ENCODE measurements around the gene TMEM60.
"Not testable (repeated sequence)": the region's sequence is repeated elsewhere in the genome, so short reads cannot be mapped to it uniquely, and the experiment has no call there.

Gene TMEM60

GRCh38 chr7:77798394-77799077, at the start of gene TMEM60, which contains the start of gene PHTF2:
TSS of gene TMEM60 (minus strand) at chr7:77798434. CDS start at chr7:77794373, 4,061 bp downstream.
TSS of gene PHTF2 (plus strand) at chr7:77798773.
- Mint-ChIP-seq H3K4me1 (ENCODE audit: low read depth) (peaks cover 66% of the 10 kb centered on the region), H3K27me3 (ENCODE audit: low read depth) (no peaks in the 10 kb centered on the region), H3K36me3 (ENCODE audit: low read depth) (peaks cover 59% of the 10 kb centered on the region), H3K27ac (peak within 1 kb of the TSS; percentile 96), H3K9me3 (peaks cover 3% of the 10 kb centered on the region), H3K4me3 (peak within 1 kb of the TSS; percentile 98)
- peak; percentile 93 for DNase-seq (ENCODE audit: low spot score)

GRCh38 chr7:77846317-77847092, 48.3 kb upstream of the TMEM60 start:
- Mint-ChIP-seq H3K27me3 (ENCODE audit: low read depth) (no peaks in the 10 kb centered on the region), H3K4me3 (no peak overlapping the region), H3K4me1 (ENCODE audit: low read depth) (peaks cover 19% of the 10 kb centered on the region), H3K9me3 (no peaks in the 10 kb centered on the region), H3K36me3 (ENCODE audit: low read depth) (peaks cover 55% of the 10 kb centered on the region), H3K27ac (no peak overlapping the region)
- DNase-seq (ENCODE audit: low spot score) = no peak

- H3K27ac Mint-ChIP-seq = no peak overlapping the region
- DNase-seq (ENCODE audit: low spot score) = no peak
- peaks cover 39% of the 10 kb centered on the region for H3K36me3 Mint-ChIP-seq (ENCODE audit: low read depth)
- H3K4me1 Mint-ChIP-seq (ENCODE audit: low read depth) = peaks cover 14% of the 10 kb centered on the region
- H3K27me3 Mint-ChIP-seq (ENCODE audit: low read depth) = no peaks in the 10 kb centered on the region
- no peaks in the 10 kb centered on the region for H3K9me3 Mint-ChIP-seq
- H3K4me3 Mint-ChIP-seq = no peak overlapping the region
Measured at GRCh38 chr7:77843194-77843593, 45.0 kb upstream of the TMEM60 start.

- peaks cover 23% of the 10 kb centered on the region for H3K36me3 Mint-ChIP-seq (ENCODE audit: low read depth)
- no peaks in the 10 kb centered on the region for H3K9me3 Mint-ChIP-seq
- no peak overlapping the region for H3K4me3 Mint-ChIP-seq
- no peaks in the 10 kb centered on the region for H3K27me3 Mint-ChIP-seq (ENCODE audit: low read depth)
- no peak for DNase-seq (ENCODE audit: low spot score)
- no peak overlapping the region for H3K27ac Mint-ChIP-seq
- H3K4me1 Mint-ChIP-seq (ENCODE audit: low read depth) = peaks cover 16% of the 10 kb centered on the region
Measured at GRCh38 chr7:77839919-77840318, 41.7 kb upstream of the TMEM60 start.

- H3K4me1 Mint-ChIP-seq (ENCODE audit: low read depth) = peaks cover 22% of the 10 kb centered on the region
- no peaks in the 10 kb centered on the region for H3K27me3 Mint-ChIP-seq (ENCODE audit: low read depth)
- no peak overlapping the region for H3K4me3 Mint-ChIP-seq
- no peak overlapping the region for H3K27ac Mint-ChIP-seq
- H3K36me3 Mint-ChIP-seq (ENCODE audit: low read depth) = peaks cover 23% of the 10 kb centered on the region
- no peaks in the 10 kb centered on the region for H3K9me3 Mint-ChIP-seq
- DNase-seq (ENCODE audit: low spot score) = no peak
Measured at GRCh38 chr7:77838929-77839491, 40.8 kb upstream of the TMEM60 start.

DNA sequence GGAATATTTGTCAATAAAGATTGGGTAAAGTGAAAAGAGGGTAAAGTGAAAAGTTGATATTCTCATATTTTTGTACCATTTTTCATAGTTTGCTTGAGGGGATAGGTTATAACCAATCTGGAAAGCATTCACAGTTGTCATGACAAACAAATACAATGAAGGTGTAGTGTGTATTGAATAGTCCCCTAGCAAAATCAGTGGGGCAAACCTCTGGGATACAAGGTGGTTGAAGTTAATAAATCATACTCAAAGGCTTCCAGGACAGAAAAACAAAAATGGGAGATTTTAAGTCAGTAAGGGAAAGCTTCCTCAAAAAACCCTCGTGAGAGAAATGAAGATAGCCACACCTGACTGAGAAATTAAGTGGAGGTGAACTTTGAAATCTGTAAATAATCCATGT, 39.7 kb upstream of the TMEM60 start:
- DNase-seq (ENCODE audit: low spot score) = no peak
- H3K9me3 Mint-ChIP-seq = no peaks in the 10 kb centered on the region
- no peak overlapping the region for H3K27ac Mint-ChIP-seq
- H3K36me3 Mint-ChIP-seq (ENCODE audit: low read depth) = peaks cover 20% of the 10 kb centered on the region
- peaks cover 23% of the 10 kb centered on the region for H3K4me1 Mint-ChIP-seq (ENCODE audit: low read depth)
- no peak overlapping the region for H3K4me3 Mint-ChIP-seq
- no peaks in the 10 kb centered on the region for H3K27me3 Mint-ChIP-seq (ENCODE audit: low read depth)

DNA sequence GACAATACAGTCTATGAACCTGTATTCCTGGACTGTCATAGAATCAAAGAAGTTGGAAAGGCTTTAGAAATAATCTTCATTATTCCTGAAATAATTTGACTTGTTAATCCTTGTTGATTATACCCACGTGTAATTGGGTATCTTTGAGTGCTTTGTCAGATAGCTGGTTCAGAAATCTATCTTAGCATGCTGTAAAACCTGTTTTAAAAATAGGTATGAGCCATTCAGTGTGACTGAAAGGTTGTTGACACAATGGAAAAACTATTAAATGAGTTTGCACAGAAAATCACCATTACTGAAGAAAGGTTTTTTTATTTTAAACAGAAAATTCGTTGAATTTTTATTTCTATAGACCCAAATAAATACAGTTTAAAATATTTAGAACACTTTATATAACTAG, 39.0 kb upstream of the TMEM60 start:
- no peak overlapping the region for H3K4me3 Mint-ChIP-seq

GRCh38 chr7:77836425-77836824, 38.2 kb upstream of the TMEM60 start:
- DNase-seq (ENCODE audit: low spot score); H3K27me3 Mint-ChIP-seq (ENCODE audit: low read depth); H3K9me3 Mint-ChIP-seq; H3K27ac Mint-ChIP-seq; H3K4me3 Mint-ChIP-seq: not testable (repeated sequence)
- Mint-ChIP-seq H3K36me3 (ENCODE audit: low read depth) (peaks cover 20% of the 10 kb centered on the region), H3K4me1 (ENCODE audit: low read depth) (peaks cover 32% of the 10 kb centered on the region)

More for the DNA sequence above, 39.0 kb upstream of the TMEM60 start:
- H3K27ac Mint-ChIP-seq = no peak overlapping the region
- DNase-seq (ENCODE audit: low spot score) = no peak
- peaks cover 24% of the 10 kb centered on the region for H3K4me1 Mint-ChIP-seq (ENCODE audit: low read depth)
- no peaks in the 10 kb centered on the region for H3K9me3 Mint-ChIP-seq
- no peaks in the 10 kb centered on the region for H3K27me3 Mint-ChIP-seq (ENCODE audit: low read depth)
- H3K36me3 Mint-ChIP-seq (ENCODE audit: low read depth) = peaks cover 21% of the 10 kb centered on the region

GRCh38 chr7:77833136-77833535, 34.9 kb upstream of the TMEM60 start:
- H3K36me3 Mint-ChIP-seq (ENCODE audit: low read depth) = peaks cover 26% of the 10 kb centered on the region
- H3K27ac Mint-ChIP-seq = peak overlapping the region; percentile 18
- peaks cover 43% of the 10 kb centered on the region for H3K4me1 Mint-ChIP-seq (ENCODE audit: low read depth)
- no peaks in the 10 kb centered on the region for H3K9me3 Mint-ChIP-seq
- DNase-seq (ENCODE audit: low spot score) = no peak
- H3K27me3 Mint-ChIP-seq (ENCODE audit: low read depth) = no peaks in the 10 kb centered on the region
- no peak overlapping the region for H3K4me3 Mint-ChIP-seq

- DNase-seq (ENCODE audit: low spot score) = no peak
- no peaks in the 10 kb centered on the region for H3K27me3 Mint-ChIP-seq (ENCODE audit: low read depth)
- H3K9me3 Mint-ChIP-seq = no peaks in the 10 kb centered on the region
- no peak overlapping the region for H3K4me3 Mint-ChIP-seq
- peaks cover 45% of the 10 kb centered on the region for H3K4me1 Mint-ChIP-seq (ENCODE audit: low read depth)
- H3K36me3 Mint-ChIP-seq (ENCODE audit: low read depth) = peaks cover 27% of the 10 kb centered on the region
- H3K27ac Mint-ChIP-seq = no peak overlapping the region
Measured at GRCh38 chr7:77831953-77832352, 33.7 kb upstream of the TMEM60 start.

GRCh38 chr7:77831481-77831880, 33.2 kb upstream of the TMEM60 start:
- Mint-ChIP-seq H3K27me3 (ENCODE audit: low read depth) (no peaks in the 10 kb centered on the region), H3K4me3 (no peak overlapping the region)

GRCh38 chr7:77830649-77831355, 32.6 kb upstream of the TMEM60 start:
- Mint-ChIP-seq H3K4me1 (ENCODE audit: low read depth) (peaks cover 53% of the 10 kb centered on the region), H3K27ac (peak overlapping the region; percentile 67), H3K9me3 (peaks cover 8% of the 10 kb centered on the region), H3K36me3 (ENCODE audit: low read depth) (peaks cover 30% of the 10 kb centered on the region), H3K4me3 (no peak overlapping the region), H3K27me3 (ENCODE audit: low read depth) (no peaks in the 10 kb centered on the region)
- no peak for DNase-seq (ENCODE audit: low spot score)

More at GRCh38 chr7:77831481-77831880, 33.2 kb upstream of the TMEM60 start:
- peaks cover 2% of the 10 kb centered on the region for H3K9me3 Mint-ChIP-seq
- peak overlapping the region; percentile 67 for H3K27ac Mint-ChIP-seq
- peaks cover 50% of the 10 kb centered on the region for H3K4me1 Mint-ChIP-seq (ENCODE audit: low read depth)
- DNase-seq (ENCODE audit: low spot score) = peak; percentile 30
- H3K36me3 Mint-ChIP-seq (ENCODE audit: low read depth) = peaks cover 31% of the 10 kb centered on the region

- Mint-ChIP-seq H3K27me3 (ENCODE audit: low read depth) (no peaks in the 10 kb centered on the region), H3K4me3 (no peak overlapping the region), H3K9me3 (peaks cover 31% of the 10 kb centered on the region), H3K36me3 (ENCODE audit: low read depth) (peaks cover 46% of the 10 kb centered on the region), H3K27ac (no peak overlapping the region), H3K4me1 (ENCODE audit: low read depth) (peaks cover 48% of the 10 kb centered on the region)
- no peak for DNase-seq (ENCODE audit: low spot score)
Measured at GRCh38 chr7:77827999-77828398, 29.8 kb upstream of the TMEM60 start.

Measured in T-helper 2 cell treated with Interferon-gamma antibody and Interleukin-4, amounts not matched to agents 5 μg/mL and 100 μg/mL, for 36 hours (primary cell).